Lower lobe of right lung (tissue), 2 donors: ENCODE measurements around the gene ARHGAP22. TPM values are rescaled to one million over a fixed set of nuclear protein-coding genes. Genes with fewer than 3 reads are reported as not detected.
A peak's percentile ranks its signal among the peaks of the same experiment; 100 is the strongest.

Experiments used
- ATAC-seq, 2 donors: fragments of 200-7000 bp; cut with Tn5 transposase; one replicate each; pipeline ENCODE4 v1.9.1; 2020 to 2022; ENCODE audit warnings: mild to moderate bottlenecking in 2 of 2, moderate library complexity in 2 of 2
- DNase-seq: peaks from one replicate; pipeline ENCODE4 v3.0.0-alpha.2; 2020
- H3K27ac ChIP-seq: fragments of 200-600 bp; one replicate; pipeline ENCODE4 v1.8.0; 2022
- H3K27me3 ChIP-seq: fragments of 200-600 bp; one replicate; pipeline ENCODE4 v1.8.0; 2022; ENCODE audit warnings: low read depth
- H3K36me3 ChIP-seq: fragments of 200-600 bp; one replicate; pipeline ENCODE4 v1.8.0; 2022; ENCODE audit warnings: mild to moderate bottlenecking
- H3K4me1 ChIP-seq: fragments of 200-600 bp; one replicate; pipeline ENCODE4 v1.8.0; 2022
- H3K4me3 ChIP-seq: fragments of 200-600 bp; one replicate; pipeline ENCODE4 v1.8.0; 2022; ENCODE audit warnings: mild to moderate bottlenecking
- H3K9me3 ChIP-seq: fragments of 200-600 bp; one replicate; pipeline ENCODE4 v1.8.0; 2022
- CTCF ChIP-seq: fragments of 200-600 bp; IDR thresholded peaks from one replicate; pipeline ENCODE4 v1.8.0; 2022; ENCODE audit warnings: antibody characterized with exemption, mild to moderate bottlenecking
- intact Hi-C: fragments of 100-400 bp; cut with DNase I; formaldehyde crosslinking; loops from one replicate; pipeline ENCODE4 v1.11.0; 2022
- total RNA-seq: library from RNA; stranded (reverse); fragmentation: NEBNext Ultra II Directional; extraction: Animal tissue kit (Norgen Biotek cat#: 25700); gene quantifications from one replicate; pipeline ENCODE4 v1.2.1, GENCODE V29; 2021
- donor health status: DM: no; HTN: yes; CAD: no; lungs with severe emphysema.

Gene ARHGAP22
- total RNA-seq, 1 donor from 2014 or later: 9.6 TPM

GRCh38 chr10:48507494-48507893 is 97.4 kb downstream of the ARHGAP22 start:
- Histone ChIP-seq H3K27ac (no peak overlapping the region), H3K4me3 (no peak overlapping the region), H3K9me3 (no peaks in the 10 kb centered on the region), H3K4me1 (no peaks in the 10 kb centered on the region), H3K27me3 (no peaks in the 10 kb centered on the region), H3K36me3 (no peaks in the 10 kb centered on the region)
- no peak for TF ChIP-seq CTCF
- DNase-seq (no peak), ATAC-seq (no peak)
- intact Hi-C loops: no loop called here

- TF ChIP-seq CTCF: peak; percentile 15
- no peak overlapping the region for H3K27ac ChIP-seq
- intact Hi-C loops: no loop called here
- H3K9me3 ChIP-seq: no peaks in the 10 kb centered on the region
- no peak overlapping the region for H3K4me3 ChIP-seq
- no peaks in the 10 kb centered on the region for H3K36me3 ChIP-seq
- no peaks in the 10 kb centered on the region for H3K27me3 ChIP-seq
- DNase-seq: no peak
- peaks cover 4% of the 10 kb centered on the region for H3K4me1 ChIP-seq
- peak; percentile 58 to 66 for ATAC-seq
These were observed 98.5 kb downstream of the ARHGAP22 start for GRCh38 chr10:48506147-48506917.

- Histone ChIP-seq H3K36me3 (no peaks in the 10 kb centered on the region), H3K4me1 (peaks cover 4% of the 10 kb centered on the region), H3K27me3 (no peaks in the 10 kb centered on the region), H3K27ac (no peak overlapping the region), H3K9me3 (no peaks in the 10 kb centered on the region), H3K4me3 (no peak overlapping the region)
- ATAC-seq: peak; percentile 54 to 58
- DNase-seq: no peak
- intact Hi-C loops: no loop called here
- TF ChIP-seq CTCF: no peak
These were observed 99.3 kb downstream of the ARHGAP22 start for GRCh38 chr10:48505394-48506112.

- ATAC-seq: no peak
- H3K36me3 ChIP-seq: no peaks in the 10 kb centered on the region
- H3K4me3 ChIP-seq: no peak overlapping the region
- H3K4me1 ChIP-seq: peaks cover 4% of the 10 kb centered on the region
- no peaks in the 10 kb centered on the region for H3K27me3 ChIP-seq
- intact Hi-C loops: no loop called here
- no peak overlapping the region for H3K27ac ChIP-seq
- no peaks in the 10 kb centered on the region for H3K9me3 ChIP-seq
- no peak for TF ChIP-seq CTCF
- no peak for DNase-seq
These were observed 100.6 kb downstream of the ARHGAP22 start for GRCh38 chr10:48504141-48504885.

- H3K36me3 ChIP-seq: no peaks in the 10 kb centered on the region
- H3K27me3 ChIP-seq: no peaks in the 10 kb centered on the region
- no peaks in the 10 kb centered on the region for H3K9me3 ChIP-seq
- DNase-seq: no peak
- no peak for ATAC-seq
- H3K27ac ChIP-seq: no peak overlapping the region
- no peak for TF ChIP-seq CTCF
- H3K4me1 ChIP-seq: peaks cover 4% of the 10 kb centered on the region
- intact Hi-C loops: no loop called here
- H3K4me3 ChIP-seq: no peak overlapping the region
These were observed 101.5 kb downstream of the ARHGAP22 start for GRCh38 chr10:48503293-48503911.
